ENCODE results near the gene ERC2.

- TF ChIP-seq CTCF (IDR thresholded peaks at IDR 0.05): no peak
- TF ChIP-seq POLR2A (IDR thresholded peaks at IDR 0.05): no peak
- no peak for TF ChIP-seq EP300 (IDR thresholded peaks at IDR 0.05)
These were observed 812.7 kb downstream of the ERC2 start for GRCh38 chr3:55655544-55655943.

All from ovary (tissue), 3 donors.